Activated CD4-positive, alpha-beta T cell treated with anti-CD3 and anti-CD28 coated beads, Interleukin-2, amount 50 U/mL, for 4 hours (primary cell): ENCODE measurements around the gene LUC7L.
"Not testable (repeated sequence)": the region's sequence is repeated elsewhere in the genome, so short reads cannot be mapped to it uniquely, and the experiment has no call there.

Source experiments
- DNase-seq, 2 experiments: peaks; one replicate each; pipeline ENCODE4 v3.0.0-alpha.2; 2020

Gene LUC7L

GRCh38 chr16:178668-179015, 50.6 kb downstream of the LUC7L start:
- DNase-seq = no peak

DNA sequence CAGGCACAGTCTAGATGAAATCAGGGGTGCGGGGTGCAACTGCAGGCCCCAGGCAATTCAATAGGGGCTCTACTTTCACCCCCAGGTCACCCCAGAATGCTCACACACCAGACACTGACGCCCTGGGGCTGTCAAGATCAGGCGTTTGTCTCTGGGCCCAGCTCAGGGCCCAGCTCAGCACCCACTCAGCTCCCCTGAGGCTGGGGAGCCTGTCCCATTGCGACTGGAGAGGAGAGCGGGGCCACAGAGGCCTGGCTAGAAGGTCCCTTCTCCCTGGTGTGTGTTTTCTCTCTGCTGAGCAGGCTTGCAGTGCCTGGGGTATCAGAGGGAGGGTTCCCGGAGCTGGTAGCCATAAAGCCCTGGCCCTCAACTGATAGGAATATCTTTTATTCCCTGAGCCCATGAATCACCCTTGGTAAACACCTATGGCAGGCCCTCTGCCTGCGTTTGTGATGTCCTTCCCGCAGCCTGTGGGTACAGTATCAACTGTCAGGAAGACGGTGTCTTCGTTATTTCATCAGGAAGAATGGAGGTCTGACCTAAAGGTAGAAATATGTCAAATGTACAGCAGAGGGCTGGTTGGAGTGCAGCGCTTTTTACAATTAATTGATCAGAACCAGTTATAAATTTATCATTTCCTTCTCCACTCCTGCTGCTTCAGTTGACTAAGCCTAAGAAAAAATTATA, 51.1 kb downstream of the LUC7L start:
- DNase-seq = no peak

- DNase-seq = no peak
Observed at GRCh38 chr16:177394-177822, 51.8 kb downstream of the LUC7L start.

GRCh38 chr16:176477-177382, 52.5 kb downstream of the LUC7L start, which contains the start of gene HBA1:
Gene HBA1 (plus strand): TSS chr16:176680. CDS start chr16:176717, 37 bp downstream.
- not testable (repeated sequence) for DNase-seq

DNA sequence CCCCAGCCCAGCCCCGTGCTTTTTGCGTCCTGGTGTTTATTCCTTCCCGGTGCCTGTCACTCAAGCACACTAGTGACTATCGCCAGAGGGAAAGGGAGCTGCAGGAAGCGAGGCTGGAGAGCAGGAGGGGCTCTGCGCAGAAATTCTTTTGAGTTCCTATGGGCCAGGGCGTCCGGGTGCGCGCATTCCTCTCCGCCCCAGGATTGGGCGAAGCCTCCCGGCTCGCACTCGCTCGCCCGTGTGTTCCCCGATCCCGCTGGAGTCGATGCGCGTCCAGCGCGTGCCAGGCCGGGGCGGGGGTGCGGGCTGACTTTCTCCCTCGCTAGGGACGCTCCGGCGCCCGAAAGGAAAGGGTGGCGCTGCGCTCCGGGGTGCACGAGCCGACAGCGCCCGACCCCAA, 53.2 kb downstream of the LUC7L start:
- DNase-seq = not testable (repeated sequence)

GRCh38 chr16:175011-175949, 54.0 kb downstream of the LUC7L start:
- DNase-seq = no peak

DNA sequence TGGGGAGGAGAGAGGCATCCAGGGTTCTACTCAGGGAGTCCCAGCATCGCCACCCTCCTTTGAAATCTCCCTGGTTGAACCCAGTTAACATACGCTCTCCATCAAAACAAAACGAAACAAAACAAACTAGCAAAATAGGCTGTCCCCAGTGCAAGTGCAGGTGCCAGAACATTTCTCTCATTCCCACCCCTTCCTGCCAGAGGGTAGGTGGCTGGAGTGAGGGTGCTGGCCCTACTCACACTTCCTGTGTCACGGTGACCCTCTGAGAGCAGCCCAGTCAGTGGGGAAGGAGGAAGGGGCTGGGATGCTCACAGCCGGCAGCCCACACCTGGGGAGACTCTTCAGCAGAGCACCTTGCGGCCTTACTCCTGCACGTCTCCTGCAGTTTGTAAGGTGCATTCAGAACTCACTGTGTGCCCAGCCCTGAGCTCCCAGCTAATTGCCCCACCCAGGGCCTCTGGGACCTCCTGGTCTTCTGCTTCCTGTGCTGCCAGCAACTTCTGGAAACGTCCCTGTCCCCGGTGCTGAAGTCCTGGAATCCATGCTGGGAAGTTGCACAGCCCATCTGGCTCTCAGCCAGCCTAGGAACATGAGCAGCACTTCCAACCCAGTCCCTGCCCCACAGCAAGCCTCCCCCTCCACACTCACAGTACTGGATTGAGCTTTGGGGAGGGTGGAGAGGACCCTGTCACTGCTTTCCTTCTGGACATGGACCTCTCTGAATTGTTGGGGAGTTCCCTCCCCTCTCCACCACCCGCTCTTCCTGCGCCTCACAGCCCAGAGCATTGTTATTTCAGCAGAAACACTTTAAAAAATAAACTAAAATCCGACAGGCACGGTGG, 55.1 kb downstream of the LUC7L start:
- DNase-seq = not testable (repeated sequence)

DNA sequence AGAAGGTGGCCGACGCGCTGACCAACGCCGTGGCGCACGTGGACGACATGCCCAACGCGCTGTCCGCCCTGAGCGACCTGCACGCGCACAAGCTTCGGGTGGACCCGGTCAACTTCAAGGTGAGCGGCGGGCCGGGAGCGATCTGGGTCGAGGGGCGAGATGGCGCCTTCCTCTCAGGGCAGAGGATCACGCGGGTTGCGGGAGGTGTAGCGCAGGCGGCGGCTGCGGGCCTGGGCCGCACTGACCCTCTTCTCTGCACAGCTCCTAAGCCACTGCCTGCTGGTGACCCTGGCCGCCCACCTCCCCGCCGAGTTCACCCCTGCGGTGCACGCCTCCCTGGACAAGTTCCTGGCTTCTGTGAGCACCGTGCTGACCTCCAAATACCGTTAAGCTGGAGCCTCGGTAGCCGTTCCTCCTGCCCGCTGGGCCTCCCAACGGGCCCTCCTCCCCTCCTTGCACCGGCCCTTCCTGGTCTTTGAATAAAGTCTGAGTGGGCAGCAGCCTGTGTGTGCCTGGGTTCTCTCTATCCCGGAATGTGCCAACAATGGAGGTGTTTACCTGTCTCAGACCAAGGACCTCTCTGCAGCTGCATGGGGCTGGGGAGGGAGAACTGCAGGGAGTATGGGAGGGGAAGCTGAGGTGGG, 55.9 kb downstream of the LUC7L start:
- DNase-seq = not testable (repeated sequence)

- DNase-seq = not testable (repeated sequence)
Observed at GRCh38 chr16:172374-172941, 56.8 kb downstream of the LUC7L start, which contains the start of gene HBA2. Gene HBA2 (plus strand): TSS chr16:172876. CDS start chr16:172913, 37 bp downstream.

DNA sequence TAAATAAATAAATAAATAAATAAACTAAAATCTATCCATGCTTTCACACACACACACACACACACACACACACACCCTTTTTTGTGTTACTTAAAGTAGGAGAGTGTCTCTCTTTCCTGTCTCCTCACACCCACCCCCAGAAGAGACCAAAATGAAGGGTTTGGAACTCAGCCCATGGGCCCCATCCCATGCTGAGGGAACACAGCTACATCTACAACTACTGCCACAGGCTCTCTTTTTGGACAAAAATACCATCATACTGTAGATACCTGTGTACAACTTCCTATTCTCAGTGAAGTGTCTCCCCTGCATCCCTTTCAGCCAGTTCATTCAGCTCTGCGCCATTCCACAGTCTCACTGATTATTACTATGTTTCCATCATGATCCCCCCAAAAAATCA, 58.5 kb downstream of the LUC7L start:
- DNase-seq = no peak

GRCh38 chr16:170088-170507, 59.2 kb downstream of the LUC7L start:
- DNase-seq = not testable (repeated sequence)

DNA sequence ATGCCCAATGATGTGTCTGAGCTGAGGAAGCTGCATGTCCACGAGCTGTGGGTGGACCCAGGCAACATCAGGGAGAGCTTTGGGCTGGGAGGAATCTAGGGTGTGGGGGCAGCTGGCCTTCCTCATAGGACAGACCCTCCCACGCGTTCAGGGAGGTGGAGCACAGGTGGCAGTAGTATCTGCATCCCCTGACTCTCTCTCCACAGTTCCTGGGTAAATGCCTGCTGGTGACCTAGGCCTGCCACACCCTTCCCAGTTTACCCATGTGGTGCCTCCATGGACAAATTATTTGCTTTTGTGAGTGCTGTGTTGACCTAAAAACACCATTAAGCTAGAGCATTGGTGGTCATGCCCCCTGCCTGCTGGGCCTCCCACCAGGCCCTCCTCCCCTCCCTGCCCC, 60.2 kb downstream of the LUC7L start:
- no peak for DNase-seq

GRCh38 chr16:168424-168823, 60.8 kb downstream of the LUC7L start:
- no peak for DNase-seq

DNA sequence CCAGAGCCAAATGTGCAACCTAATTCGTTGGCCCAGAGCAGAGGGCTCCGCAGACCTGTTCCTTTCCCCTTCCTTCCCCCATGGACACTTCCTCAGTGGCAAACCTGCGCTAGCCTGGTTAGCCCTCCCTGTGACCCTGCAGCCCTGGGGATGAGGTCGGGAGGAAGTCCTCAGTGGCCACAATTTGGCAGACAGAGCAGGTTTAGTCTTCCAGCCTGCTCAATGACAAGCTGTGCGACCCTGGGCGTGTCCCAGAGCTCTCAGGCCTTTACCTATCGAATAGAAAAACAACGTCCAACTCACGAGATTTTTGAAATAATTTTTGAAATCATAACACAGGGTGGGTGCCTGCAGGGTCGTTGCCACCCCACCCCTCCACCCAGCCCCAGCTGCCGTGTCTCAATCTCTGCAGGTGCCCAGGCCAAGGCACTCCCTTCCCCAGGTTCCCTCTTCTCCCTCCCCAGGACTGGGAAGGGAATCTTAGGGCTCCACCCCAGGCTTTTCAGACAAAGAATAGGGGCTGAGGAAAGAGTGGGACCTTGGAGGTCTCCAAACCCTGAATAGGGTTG, 62.0 kb downstream of the LUC7L start:
- no peak for DNase-seq

DNA sequence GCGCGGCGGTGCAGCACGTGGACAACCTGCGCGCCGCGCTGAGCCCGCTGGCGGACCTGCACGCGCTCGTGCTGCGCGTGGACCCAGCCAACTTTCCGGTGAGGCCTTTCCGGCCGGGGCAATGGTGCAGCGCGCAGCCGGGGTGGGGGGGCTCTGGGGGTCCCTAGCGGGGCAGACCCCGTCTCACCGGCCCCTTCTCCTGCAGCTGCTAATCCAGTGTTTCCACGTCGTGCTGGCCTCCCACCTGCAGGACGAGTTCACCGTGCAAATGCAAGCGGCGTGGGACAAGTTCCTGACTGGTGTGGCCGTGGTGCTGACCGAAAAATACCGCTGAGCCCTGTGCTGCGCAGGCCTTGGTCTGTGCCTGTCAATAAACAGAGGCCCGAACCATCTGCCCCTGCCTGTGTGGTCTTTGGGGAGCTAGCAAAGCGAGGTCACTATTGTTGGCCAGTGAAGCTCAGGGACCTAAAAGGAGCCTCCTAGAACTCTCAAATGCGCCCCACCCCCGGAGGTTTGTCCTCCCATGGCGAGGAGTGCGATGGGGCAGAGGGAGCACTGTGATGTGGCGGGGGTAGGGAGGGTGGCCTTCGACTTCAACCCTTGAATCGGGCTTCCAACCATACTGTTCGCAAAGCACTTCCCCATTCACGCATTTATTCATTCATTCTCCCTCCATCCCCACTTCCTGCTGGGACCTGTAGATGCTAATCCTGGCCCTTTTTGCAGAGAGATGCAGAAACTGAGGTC, 62.7 kb downstream of the LUC7L start:
- DNase-seq = no peak

- DNase-seq = peak in 1 of 2 experiments; percentile 13
Observed at GRCh38 chr16:165539-166374, 63.5 kb downstream of the LUC7L start, which contains the start of gene HBM. Gene HBM (plus strand): TSS chr16:165978. CDS start chr16:165998, 20 bp downstream.

DNA sequence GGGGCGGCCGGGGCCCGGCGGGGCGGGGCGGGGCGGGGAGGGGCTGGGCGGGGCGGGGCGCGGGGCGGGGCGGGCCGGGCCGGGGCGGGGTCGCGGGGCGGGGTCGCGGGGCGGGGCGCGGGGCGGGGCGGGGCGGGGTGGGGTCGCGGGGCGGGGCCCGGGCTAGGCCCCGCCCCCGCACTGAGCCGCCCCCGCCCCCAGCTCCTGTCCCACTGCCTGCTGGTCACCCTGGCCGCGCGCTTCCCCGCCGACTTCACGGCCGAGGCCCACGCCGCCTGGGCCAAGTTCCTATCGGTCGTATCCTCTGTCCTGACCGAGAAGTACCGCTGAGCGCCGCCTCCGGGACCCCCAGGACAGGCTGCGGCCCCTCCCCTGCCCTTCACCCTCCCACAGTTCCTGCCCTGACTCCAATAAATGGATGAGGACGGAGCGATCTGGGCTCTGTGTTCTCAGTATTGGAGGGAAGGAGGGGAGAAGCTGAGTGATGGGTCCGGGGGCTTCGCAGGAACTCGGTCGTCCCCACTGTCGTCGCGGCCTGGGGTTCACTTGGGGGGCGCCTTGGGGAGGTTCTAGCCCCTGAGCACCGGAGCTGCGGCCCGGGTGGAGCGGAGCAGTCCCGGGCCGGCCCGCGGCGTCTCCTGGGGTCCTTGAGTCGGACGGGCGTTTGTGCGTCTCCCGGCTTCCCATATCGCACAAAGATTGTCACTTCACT, 64.3 kb downstream of the LUC7L start:
- DNase-seq = no peak
